ENCODE measurements around the gene MIOX.
A peak's percentile ranks its signal among the peaks of the same experiment; 100 is the strongest.

The MIOX gene

GRCh38 chr22:50490531-50491308 lies 4.1 kb downstream of the MIOX start:
- DNase-seq (ENCODE audit: low spot score), result peak; percentile 10

DNA sequence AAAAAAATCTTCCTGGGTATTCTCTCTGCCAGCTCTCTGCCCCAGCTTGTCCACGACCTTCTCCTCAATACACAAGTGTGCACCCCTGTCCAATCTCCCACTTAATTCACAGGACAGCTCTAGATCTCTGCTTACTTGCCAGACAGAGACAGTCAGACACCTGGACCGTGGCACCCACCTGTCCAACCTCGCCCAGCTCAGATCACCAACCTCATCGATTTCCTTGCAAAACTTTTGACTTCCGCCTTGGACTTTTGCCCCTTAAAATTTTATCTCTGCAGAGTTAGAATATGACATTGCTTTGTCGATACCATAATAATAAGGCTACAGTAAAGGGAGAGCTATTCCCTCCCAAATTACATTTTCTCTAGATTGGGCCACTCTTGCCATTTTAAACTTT lies 10.4 kb downstream of the MIOX start:
- no peak for DNase-seq (ENCODE audit: low spot score)

GRCh38 chr22:50498322-50498890 lies 11.7 kb downstream of the MIOX start:
- peak; percentile 77 for DNase-seq (ENCODE audit: low spot score)

- no peak for DNase-seq (ENCODE audit: low spot score)
Observed at GRCh38 chr22:50500452-50500851, 13.8 kb downstream of the MIOX start.

- no peak for DNase-seq (ENCODE audit: low spot score)
Observed at GRCh38 chr22:50502096-50502495, 15.4 kb downstream of the MIOX start.

DNA sequence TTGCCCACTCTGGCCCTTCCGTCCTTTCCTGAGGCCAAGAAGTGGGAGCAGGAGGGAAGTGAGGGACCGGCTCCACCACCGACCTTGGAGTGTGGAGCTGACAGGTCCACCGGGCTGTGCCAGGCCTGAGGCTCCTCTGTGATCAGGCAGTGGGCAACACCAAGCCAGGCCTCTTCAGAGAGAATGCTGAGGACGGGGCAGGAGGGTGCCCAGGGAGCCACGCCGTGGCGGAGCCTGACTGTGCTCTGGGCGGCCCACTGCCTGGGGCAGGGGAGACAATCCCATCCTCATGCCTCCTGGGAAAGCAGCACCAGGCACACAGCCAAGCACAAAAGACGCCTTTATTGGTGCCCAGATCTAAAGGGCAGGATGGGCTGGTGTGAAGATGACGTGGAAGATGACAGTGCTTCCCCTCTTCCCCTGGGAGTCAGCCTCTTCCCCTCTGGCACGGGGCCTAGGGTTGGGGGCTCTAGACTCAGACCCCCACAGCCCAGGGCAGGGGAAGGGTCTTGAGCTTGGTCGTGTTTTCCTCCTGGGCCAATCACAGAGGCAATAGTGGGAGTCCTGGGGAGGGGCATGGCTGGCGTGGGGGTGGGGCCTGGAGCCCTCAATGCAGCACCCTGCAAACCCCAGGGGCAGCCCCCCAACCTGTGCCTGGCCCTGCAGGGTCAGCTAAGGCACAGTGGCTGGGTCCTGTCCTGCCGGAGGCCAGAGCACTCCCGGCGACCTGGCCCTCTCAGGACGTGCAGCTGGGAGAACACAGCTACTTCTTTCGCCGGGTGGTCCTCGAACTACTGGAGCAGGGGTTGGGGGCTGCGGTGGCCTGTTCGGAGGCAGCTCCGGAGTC lies 16.2 kb downstream of the MIOX start:
- DNase-seq (ENCODE audit: low spot score), result no peak

GRCh38 chr22:50503475-50504145 lies 17.0 kb downstream of the MIOX start:
- no peak for DNase-seq (ENCODE audit: low spot score)

DNA sequence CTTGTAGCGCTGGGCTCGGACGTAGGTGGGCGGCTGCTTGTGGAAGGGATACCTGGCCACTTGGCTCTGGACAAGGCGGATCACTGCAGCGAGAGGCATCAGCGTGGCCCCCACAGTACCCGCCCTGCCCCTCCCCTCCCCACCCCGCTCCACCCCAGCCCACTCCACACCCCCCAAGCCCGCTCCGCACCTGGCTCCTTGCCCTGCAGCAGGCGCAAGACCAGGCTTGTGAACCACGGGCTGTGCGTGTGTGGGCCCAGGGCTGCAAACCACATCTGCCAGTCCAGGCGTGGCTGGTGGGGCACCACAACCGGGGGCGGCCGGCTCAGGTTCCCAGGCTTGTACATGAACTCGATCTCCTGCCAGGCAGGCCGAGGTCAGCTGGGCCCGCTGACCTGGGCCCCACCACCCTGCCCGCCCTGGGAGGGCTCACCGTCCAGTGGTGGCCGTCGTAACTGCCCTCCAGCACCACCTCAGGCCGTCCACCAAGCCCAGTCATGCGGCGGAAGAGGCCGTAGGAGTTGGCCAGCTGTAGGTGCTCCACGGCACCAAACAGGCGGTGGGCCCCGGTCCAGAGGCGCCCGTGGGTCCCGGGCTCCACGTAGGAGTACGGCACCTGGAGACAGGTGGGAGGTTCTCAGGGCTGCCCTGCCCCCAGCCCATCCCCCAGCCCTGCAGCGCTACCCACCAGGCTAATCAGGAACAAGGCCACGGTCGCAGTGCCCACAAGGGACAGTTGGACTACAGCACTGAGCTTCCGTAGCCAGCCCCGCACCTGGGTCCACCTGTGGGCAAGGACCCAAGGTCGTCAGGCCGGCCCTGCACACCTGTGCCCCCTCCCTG lies 17.9 kb downstream of the MIOX start:
- DNase-seq (ENCODE audit: low spot score), result no peak

DNA sequence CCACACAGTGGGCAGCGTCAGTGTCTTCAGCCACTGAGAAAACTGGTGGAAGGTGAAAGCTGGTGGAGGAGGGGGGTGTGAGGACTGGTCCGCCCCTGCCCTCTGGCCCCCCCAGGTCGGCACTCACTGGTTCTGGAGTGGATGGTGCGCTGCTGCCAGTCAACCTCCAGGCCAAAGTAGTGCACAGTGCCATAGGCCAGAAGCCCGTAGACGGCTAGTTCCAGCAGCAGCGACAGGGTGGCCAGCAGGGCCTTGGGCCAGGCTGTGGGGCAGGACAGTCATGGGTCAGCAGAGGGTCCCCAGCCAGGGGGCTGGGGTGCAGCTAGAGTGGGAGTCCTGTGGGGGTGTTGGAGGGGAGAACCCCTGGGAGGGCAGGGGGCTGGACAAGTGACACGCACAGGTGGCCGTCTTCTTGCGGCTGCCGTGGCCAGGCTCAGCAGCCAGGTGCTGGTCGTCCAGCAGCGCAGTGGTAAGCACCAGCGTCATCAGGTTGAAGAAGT lies 18.7 kb downstream of the MIOX start:
- DNase-seq (ENCODE audit: low spot score), result no peak

DNA sequence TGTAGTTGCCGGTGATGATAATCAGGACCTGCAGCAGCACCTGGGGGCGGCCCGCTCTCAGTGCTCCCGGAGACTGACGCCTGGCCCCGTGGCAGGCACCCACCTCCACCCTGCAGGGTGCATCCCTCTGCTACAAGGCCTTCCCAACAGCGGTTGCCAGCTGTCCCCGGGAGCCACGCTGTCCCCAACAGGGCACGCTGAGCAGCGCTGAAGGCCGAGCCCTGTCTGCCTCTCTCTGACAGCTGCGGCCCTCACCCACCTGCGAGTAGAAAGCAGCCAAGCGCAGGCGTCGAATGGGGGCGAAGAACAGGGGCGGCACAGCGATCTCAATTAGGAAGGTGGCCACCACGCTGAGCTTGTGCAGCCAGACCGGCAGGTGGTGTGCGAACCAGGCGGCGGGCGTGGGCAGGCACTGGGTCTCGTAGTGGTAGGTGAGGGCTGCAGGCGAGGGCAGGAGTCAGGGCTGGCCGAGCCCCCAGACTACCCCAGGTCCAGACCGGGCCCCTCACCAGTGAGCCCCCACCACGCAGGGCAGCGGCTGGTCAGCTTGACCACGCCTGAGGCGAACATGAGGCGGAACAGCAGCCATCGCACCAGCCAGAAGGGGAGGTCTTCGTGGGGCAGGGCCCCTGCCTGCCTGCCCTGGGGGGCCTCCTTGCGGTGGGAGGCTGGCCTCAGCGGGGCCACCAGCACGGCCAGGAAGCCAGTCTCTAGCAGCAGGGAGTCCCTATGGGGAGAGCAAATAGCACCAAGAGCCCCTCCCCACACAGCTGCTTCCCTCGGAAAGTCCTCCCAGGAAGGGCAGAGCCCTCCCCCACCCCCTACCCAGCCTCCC lies 19.3 kb downstream of the MIOX start:
- no peak for DNase-seq (ENCODE audit: low spot score)

DNA sequence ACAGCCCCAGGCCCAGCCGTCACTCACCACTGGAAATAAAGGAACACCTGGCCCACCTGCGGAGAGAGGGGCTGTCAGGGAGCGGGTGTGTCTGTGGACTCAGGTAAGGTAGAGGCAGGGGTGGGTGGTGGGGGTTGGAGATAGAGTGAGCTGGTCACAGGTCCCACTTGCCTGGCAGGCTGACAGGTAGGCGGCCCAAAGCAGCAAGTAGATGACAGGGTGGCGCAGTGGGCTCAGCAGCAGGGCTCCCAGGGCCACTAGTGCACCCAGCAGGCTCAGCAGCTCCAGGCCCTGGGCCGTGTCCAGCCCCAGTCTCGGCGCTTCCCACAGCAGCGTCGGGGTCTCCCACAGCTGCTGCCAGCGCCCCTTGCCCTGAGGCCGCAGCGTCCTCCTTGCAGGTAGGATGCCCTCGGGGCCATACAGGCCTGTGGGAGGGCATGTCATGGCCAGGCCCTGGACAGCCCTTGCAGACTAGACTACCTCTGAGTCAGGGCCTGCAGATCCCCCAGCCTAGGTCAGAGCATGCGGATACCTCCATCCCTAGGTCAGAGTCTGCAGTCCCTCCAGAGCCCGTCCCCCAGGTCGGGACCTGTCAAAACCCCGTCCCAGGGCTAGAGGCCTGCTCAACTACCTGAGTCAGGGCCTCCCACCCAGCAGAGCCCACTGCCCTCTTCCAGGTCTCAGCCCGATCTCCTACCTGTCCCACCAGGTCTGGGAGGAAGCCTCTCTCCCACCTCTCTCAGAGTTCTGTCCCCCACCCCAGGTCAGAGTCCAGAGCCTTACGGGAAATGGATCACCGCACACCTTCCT lies 20.2 kb downstream of the MIOX start:
- DNase-seq (ENCODE audit: low spot score), result peak; percentile 36

DNA sequence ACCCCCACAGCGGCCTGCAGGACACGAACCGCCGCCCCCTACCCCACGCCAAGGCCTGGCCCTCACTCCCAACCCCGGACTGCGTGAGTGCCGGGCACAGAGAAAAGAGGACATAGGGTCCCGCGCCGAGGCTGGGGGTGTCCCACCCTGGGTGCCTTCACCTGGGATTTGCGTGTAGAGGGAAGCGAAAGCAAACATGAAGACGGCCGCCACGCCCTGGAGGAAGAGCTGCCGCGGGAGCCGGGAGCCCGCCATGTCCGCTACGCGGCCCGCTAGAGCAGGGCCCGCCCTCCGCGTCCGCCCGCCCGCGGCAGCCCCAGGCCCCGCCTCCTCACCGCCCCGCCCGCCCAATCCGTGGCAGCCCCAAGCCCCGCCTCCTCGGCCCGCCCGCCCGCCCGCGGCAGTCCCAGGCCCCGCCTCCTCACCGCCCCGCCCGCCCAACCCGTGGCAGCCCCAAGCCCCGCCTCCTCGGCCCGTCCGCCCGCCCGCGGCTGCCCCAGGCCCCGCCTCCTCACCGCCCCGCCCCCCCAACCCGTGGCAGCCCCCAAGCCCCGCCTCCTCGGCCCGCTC lies 20.8 kb downstream of the MIOX start, which contains the start of gene LMF2:
Gene LMF2, minus strand, starts transcription at position 282 of the 570 bp plus-strand sequence. Its CDS starts 27 bp downstream, at position 255.
- DNase-seq (ENCODE audit: low spot score), result no peak

DNA sequence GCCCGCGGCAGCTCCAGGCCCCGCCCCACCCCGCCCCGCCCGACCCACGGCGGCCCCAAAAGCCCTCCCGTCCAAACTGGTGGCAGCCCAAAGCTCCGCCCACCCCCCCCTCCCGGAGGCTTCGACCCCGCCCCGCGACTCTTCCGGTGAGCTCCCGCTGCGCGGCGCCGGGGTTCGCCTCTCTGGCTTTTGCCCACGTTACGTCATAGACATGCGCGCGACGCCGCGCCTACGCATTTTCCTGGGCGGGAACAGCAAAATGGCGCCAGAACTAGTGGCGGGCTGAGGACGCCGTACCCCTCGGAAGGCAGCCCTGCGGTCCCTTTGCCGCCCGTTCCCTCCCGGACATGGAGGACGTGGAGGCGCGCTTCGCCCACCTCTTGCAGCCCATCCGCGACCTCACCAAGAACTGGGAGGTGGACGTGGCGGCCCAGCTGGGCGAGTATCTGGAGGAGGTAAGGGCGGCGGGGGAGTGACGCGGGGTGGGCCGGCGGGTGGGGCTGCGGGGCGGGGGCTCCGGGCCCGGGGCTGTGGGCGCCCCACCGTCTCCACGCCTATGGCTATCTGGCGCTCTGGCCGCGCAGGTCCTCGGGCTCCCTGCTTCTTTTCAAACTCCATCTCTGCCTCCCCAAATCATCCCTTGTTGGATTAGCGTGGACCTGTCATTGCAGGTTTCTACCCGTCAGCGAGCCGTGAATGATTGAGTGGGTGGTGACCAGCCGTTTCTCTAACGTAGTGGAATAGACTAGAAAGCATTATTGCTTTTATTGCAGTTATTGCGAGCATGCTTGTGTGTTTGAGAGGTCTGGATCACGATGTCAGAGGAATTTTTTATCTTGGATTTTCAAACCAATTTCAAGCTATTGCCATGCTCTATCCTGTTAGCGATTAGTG lies 21.6 kb downstream of the MIOX start, which contains the start of gene NCAPH2:
Gene NCAPH2, plus strand, starts transcription at position 234 of the 894 bp plus-strand sequence. Its CDS starts 114 bp downstream, at position 348.
- DNase-seq (ENCODE audit: low spot score), result peak; percentile 97

DNA sequence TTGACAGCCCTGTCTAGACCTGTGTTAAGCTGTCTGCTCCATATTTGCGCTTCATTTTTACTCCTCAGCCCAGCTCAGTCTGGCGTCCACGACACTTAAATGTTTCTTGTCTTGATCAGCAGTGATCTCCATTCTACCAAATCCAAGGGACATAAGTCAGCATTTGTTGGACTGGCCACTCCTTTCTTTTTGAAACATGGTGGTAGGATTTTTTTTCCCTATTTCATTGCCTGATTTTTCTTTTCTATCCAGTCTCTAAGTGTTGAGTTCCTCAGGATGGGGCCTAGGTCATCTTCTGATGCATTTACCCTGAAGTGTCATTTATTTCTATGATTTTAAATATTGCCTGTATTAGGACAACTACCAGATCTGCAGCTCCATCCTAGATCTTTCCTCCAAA lies 22.2 kb downstream of the MIOX start:
- no peak for DNase-seq (ENCODE audit: low spot score)

DNA sequence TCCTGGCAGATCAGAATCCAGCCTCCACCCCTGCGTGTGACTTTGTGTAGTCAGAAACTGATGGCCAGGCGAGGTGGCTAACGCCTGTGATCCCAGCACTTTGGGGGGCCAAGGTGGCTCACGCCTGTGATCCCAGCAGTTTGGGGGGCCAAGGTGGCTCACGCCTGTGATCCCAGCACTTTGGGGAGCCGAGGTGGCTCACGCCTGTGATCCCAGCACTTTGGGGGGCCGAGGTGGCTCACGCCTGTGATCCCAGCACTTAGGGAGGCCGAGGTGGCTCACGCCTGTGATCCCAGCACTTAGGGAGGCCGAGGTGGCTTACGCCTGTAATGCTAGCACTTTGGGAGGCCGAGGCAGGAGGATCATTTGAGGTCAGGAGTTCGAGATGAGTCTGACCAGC lies 26.5 kb downstream of the MIOX start:
- no peak for DNase-seq (ENCODE audit: low spot score)

DNA sequence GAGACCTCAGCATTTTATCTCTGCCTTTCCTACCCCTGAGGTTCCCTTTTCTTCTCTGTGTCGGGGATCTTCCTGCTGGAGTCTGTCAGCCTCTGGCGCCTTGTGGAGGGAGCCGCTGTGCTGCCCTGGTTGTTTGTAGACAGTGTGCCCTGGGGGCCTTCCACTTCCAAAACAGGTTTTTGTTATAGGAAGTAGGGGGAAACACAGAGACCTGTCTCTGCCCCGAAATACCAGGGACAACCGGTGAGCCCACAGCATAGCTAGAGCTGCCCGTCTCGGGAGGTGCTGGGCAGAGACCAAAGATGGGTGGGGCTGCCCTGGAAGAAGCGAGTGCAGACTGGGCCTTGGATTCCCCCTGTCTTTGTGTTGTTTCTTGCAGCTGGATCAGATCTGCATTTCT lies 29.4 kb downstream of the MIOX start:
- DNase-seq (ENCODE audit: low spot score), result no peak

- no peak for DNase-seq (ENCODE audit: low spot score)
Observed at GRCh38 chr22:50516891-50517290, 30.2 kb downstream of the MIOX start.
